Smooth muscle cell (in vitro differentiated cells): ENCODE results near the gene PSMA1. TPM values are rescaled to one million over a fixed set of nuclear protein-coding genes. Genes with fewer than 3 reads are reported as not detected.

Experiments
- DNase-seq: peaks from one replicate; lab custom pipeline; 2025; ENCODE audit not compliant: unreplicated experiment; lab: John Stamatoyannopoulos, UW
- H2AFZ ChIP-seq: fragments of 200-600 bp; sonication (generic); 2 replicates; pipeline ENCODE4 v1.6.0; 2016; ENCODE audit warnings: antibody characterized with exemption, low read depth, mild to moderate bottlenecking
- H3F3A ChIP-seq: fragments of 200-600 bp; sonication (generic); 2 replicates; pipeline ENCODE4 v1.6.0; 2017; ENCODE audit warnings: antibody characterized with exemption, low read depth
- H3K27ac ChIP-seq: fragments of 200-600 bp; sonication (generic); 2 replicates; pipeline ENCODE4 v1.5.1; 2016; ENCODE audit warnings: low read depth, mild to moderate bottlenecking
- H3K27me3 ChIP-seq: fragments of 200-600 bp; sonication (generic); 2 replicates; pipeline ENCODE4 v1.6.1; 2016; ENCODE audit warnings: low read depth, mild to moderate bottlenecking
- H3K36me3 ChIP-seq: fragments of 200-600 bp; sonication (generic); 2 replicates; pipeline ENCODE4 v1.5.1; 2016; ENCODE audit warnings: low read depth
- H3K4me1 ChIP-seq: fragments of 200-600 bp; sonication (generic); 2 replicates; pipeline ENCODE4 v1.5.1; 2016; ENCODE audit warnings: low read depth
- H3K4me2 ChIP-seq: fragments of 200-600 bp; sonication (generic); 2 replicates; pipeline ENCODE4 v1.6.0; 2016; ENCODE audit warnings: mild to moderate bottlenecking
- H3K4me3 ChIP-seq: fragments of 200-600 bp; sonication (generic); 2 replicates; pipeline ENCODE4 v1.5.1; 2016; ENCODE audit warnings: mild to moderate bottlenecking
- H3K79me2 ChIP-seq: fragments of 200-600 bp; sonication (generic); 2 replicates; pipeline ENCODE4 v1.6.0; 2016; ENCODE audit warnings: low read depth, mild to moderate bottlenecking
- H3K9ac ChIP-seq: fragments of 200-600 bp; sonication (generic); 2 replicates; pipeline ENCODE4 v1.6.0; 2016; ENCODE audit warnings: low read depth
- H3K9me3 ChIP-seq: fragments of 200-600 bp; sonication (generic); replicated peaks from 2 replicates; pipeline ENCODE4 v1.5.1; 2016; ENCODE audit warnings: low read depth
- H4K20me1 ChIP-seq: fragments of 200-600 bp; sonication (generic); 2 replicates; pipeline ENCODE4 v1.6.0; 2016; ENCODE audit warnings: low read depth
- CTCF ChIP-seq: fragments of 200-600 bp; sonication (generic); IDR thresholded peaks from 2 replicates; pipeline ENCODE4 v1.5.1; 2017; ENCODE audit warnings: borderline replicate concordance, mild to moderate bottlenecking, antibody characterized with exemption; ENCODE audit not compliant: insufficient read depth, poor library complexity, severe bottlenecking
- WGBS: methylation state at CpG from one replicate; pipeline ENCODE4 v1.1.7; 2016; ENCODE audit warnings: low lambda C conversion rate; 5-methylcytosine and 5-hydroxymethylcytosine counted together
- polyA plus RNA-seq: library from polyadenylated mRNA; unstranded; fragments of >200 nt; fragmentation: Nextera tagmentation; extraction: Ambion mirVana; gene quantifications from 2 replicates; pipeline ENCODE4 v1.2.1, GENCODE V29; 2016
- total RNA-seq: library from RNA; depleted of rRNA; stranded (reverse); fragments of >200 nt; gene quantifications from 2 replicates; pipeline ENCODE4 v1.2.3, GENCODE V29; 2014

The PSMA1 gene
- total and polyA plus RNA-seq, 2 experiments from 2014 or later: 205 to 256 TPM

DNA sequence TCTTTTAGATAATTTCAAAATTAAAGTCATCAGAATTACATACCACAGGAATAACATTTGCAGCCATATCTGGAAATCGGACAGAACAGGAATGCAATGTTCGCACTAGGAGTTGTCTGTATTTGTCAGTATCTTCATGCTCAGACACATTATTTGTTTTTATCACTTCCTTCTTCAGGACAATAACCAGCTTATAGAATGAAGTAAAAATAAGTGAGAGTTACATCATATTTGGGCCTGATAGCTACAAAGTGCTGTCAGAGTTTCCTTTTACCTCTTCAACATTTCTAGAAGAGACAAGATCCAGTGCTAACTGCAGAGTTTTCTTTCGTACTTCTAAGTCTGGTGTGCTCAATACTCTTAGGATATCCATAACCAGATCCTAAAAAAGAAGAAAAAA, 39.5 kb downstream of the PSMA1 start:
- H2AFZ ChIP-seq: no peak overlapping the region
- no peak overlapping the region for H3K9ac ChIP-seq
- peaks cover 21% of the 10 kb centered on the region for H3F3A ChIP-seq
- WGBS: 81% methylated on average over 3 of the region's 3 CpGs
- no peaks in the 10 kb centered on the region for H3K4me1 ChIP-seq
- no peak overlapping the region for H3K27ac ChIP-seq
- peaks cover 15% of the 10 kb centered on the region for H3K79me2 ChIP-seq
- no peaks in the 10 kb centered on the region for H3K27me3 ChIP-seq
- peaks cover 58% of the 10 kb centered on the region for H3K36me3 ChIP-seq
- no peak for DNase-seq
- H3K9me3 ChIP-seq: no peaks in the 10 kb centered on the region
- peaks cover 99% of the 10 kb centered on the region for H4K20me1 ChIP-seq
- no peak overlapping the region for H3K4me3 ChIP-seq
- no peak for TF ChIP-seq CTCF
- H3K4me2 ChIP-seq: no peak overlapping the region

GRCh38 chr11:14471127-14471526, 49.1 kb downstream of the PSMA1 start:
- 93% methylated on average over 1 of the region's 1 CpG for WGBS
- no peak for DNase-seq
- Histone ChIP-seq H4K20me1 (peaks cover 100% of the 10 kb centered on the region), H3K27me3 (no peaks in the 10 kb centered on the region), H3K9me3 (no peaks in the 10 kb centered on the region), H3K79me2 (peaks cover 19% of the 10 kb centered on the region), H3K9ac (no peak overlapping the region), H2AFZ (no peak overlapping the region), H3F3A (peaks cover 25% of the 10 kb centered on the region), H3K4me2 (no peak overlapping the region), H3K4me1 (no peaks in the 10 kb centered on the region), H3K27ac (no peak overlapping the region), H3K4me3 (no peak overlapping the region), H3K36me3 (peaks cover 78% of the 10 kb centered on the region)
- no peak for TF ChIP-seq CTCF

GRCh38 chr11:14463623-14464022, 56.6 kb downstream of the PSMA1 start:
- Histone ChIP-seq H3K4me2 (no peak overlapping the region), H3K79me2 (peaks cover 12% of the 10 kb centered on the region), H3K4me1 (no peaks in the 10 kb centered on the region), H3K27ac (no peak overlapping the region), H3K27me3 (no peaks in the 10 kb centered on the region), H2AFZ (no peak overlapping the region), H3K9me3 (no peaks in the 10 kb centered on the region), H3F3A (peaks cover 30% of the 10 kb centered on the region), H3K9ac (no peak overlapping the region), H3K36me3 (peaks cover 87% of the 10 kb centered on the region), H3K4me3 (no peak overlapping the region), H4K20me1 (peaks cover 92% of the 10 kb centered on the region)
- DNase-seq: no peak
- 100% methylated on average over 2 of the region's 2 CpGs for WGBS
- TF ChIP-seq CTCF: no peak

DNA sequence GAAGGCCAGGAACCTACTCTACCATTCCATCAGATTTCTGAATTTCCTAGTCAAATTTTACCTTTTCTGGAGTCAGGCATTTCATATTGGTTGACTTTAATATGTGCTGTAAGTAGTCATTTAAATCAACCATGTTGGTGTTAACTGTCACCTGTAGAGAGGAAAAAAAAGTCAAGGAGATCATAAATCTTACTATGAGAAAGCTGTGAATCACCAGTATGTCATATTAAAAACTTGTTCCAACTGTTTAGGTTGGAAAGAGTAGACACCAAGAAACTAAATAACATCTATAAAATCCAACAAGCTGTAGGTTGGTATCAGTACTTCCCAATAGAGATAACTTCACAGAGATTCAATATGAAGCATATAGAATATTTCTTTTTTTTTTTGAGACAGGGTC, 60.0 kb downstream of the PSMA1 start:
- no peaks in the 10 kb centered on the region for H3K27me3 ChIP-seq
- H2AFZ ChIP-seq: no peak overlapping the region
- no peak overlapping the region for H3K4me3 ChIP-seq
- H3K79me2 ChIP-seq: peaks cover 7% of the 10 kb centered on the region
- H3K27ac ChIP-seq: peak overlapping the region; percentile 8
- DNase-seq: no peak
- H3F3A ChIP-seq: peaks cover 45% of the 10 kb centered on the region
- peaks cover 87% of the 10 kb centered on the region for H4K20me1 ChIP-seq
- no peak for TF ChIP-seq CTCF
- H3K4me1 ChIP-seq: no peaks in the 10 kb centered on the region
- H3K4me2 ChIP-seq: no peak overlapping the region
- H3K9ac ChIP-seq: no peak overlapping the region
- peaks cover 61% of the 10 kb centered on the region for H3K36me3 ChIP-seq
- H3K9me3 ChIP-seq: no peaks in the 10 kb centered on the region
